ENCODE results near the gene GATAD2A. TPM values are rescaled to one million over a fixed set of nuclear protein-coding genes. Genes with fewer than 3 reads are reported as not detected.

Gene GATAD2A
- total RNA-seq, 1 donor, result 44.5 TPM

DNA sequence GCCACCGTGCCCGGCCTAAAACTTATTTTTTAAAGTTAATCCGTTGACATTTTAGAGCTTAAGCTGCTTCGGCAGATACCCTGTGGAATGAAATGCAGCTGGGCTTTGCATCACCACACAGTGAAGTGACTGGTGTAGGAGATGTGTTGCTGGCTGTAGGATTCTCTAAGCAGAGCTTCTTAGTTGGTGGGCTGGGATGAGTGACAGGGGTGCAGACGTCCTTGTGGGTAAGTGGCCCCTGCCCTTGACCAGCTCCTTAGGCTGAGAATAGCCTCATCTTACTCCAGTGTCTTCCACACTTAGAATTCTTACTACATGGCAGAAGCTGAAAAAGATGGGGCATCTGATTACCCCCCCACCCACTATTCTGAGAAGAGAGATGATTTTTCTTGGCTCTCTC lies 11.6 kb downstream of the GATAD2A start:
- DNase-seq (ENCODE audit: low read depth), result no peak

DNA sequence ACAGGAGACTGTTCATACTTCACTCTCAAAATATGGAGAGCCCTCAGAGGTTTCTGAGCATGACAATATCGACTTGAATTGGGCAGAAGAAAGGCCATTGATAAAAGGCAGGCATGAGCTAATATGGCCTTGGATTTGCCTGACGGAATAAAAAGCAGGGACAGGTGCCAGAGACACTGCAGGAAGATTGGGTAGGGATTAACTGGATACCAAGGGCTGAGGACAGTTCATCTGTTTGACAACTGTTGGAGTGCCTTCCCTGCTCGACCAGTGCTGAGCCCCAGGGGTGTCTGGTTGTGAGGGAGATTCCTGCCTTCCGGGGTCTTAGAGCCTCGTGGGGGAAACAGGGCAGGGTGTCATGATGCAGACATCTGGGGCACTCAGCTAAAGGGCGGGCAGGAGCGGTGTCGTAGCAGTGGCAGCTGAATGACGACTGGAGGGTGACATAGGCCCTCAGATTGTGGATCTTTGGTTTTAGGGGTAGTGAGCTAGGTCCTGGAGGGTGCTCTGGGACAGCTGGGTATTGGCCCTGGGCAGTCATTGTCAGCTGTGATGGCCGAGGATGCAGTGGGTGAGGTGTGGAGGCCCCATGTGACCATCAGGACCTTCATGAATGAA lies 12.3 kb downstream of the GATAD2A start:
- no peak for DNase-seq (ENCODE audit: low read depth)
- no peak overlapping the region for H3K4me3 ChIP-seq (ENCODE audit: low read depth, low read length)
- TF ChIP-seq, protein P1, sequence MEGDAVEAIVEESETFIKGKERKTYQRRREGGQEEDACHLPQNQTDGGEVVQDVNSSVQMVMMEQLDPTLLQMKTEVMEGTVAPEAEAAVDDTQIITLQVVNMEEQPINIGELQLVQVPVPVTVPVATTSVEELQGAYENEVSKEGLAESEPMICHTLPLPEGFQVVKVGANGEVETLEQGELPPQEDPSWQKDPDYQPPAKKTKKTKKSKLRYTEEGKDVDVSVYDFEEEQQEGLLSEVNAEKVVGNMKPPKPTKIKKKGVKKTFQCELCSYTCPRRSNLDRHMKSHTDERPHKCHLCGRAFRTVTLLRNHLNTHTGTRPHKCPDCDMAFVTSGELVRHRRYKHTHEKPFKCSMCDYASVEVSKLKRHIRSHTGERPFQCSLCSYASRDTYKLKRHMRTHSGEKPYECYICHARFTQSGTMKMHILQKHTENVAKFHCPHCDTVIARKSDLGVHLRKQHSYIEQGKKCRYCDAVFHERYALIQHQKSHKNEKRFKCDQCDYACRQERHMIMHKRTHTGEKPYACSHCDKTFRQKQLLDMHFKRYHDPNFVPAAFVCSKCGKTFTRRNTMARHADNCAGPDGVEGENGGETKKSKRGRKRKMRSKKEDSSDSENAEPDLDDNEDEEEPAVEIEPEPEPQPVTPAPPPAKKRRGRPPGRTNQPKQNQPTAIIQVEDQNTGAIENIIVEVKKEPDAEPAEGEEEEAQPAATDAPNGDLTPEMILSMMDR (IDR thresholded peaks at IDR 0.05; ENCODE audit: insufficient read depth, low read depth, low read length), result no peak

More for the DNA sequence above, 11.6 kb downstream of the GATAD2A start:
- no peak overlapping the region for H3K4me3 ChIP-seq (ENCODE audit: low read depth, low read length)
- TF ChIP-seq, protein P1 (IDR thresholded peaks at IDR 0.05; ENCODE audit: insufficient read depth, low read depth, low read length), result no peak

DNA sequence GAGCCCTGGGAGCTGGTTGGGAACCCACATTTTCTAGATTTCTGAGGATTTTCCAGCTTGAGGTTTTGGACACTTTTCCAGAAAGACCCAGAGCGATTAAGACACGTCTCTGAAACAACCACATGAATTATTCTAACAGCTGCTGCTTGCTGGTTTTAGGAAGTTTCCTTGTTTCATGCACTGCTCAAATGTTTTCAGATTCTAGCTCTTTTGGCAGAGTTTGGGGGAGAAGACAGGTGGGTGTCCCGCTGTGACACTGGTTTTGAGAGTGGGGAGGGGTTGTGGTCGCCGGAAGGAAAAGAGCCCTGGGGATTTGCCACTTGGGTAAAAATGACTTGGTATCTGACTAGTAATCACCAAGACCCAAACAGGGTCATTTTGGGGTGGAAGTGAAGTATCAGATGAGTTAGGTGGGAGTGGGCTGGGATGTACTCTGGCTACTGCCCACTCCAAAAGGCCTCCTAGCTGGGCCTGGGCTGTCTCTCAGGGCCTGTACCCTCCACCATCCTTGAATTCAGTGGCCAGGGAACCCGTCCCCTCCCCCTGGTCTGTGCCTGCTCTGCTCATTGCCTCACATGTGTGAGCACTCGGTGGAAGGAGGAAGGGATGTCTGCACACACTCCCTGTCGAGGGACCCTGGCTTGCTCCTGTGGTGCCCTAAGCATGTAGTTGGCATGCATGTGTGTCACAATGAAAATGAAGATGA lies 13.2 kb downstream of the GATAD2A start:
- no peak for DNase-seq (ENCODE audit: low read depth)
- TF ChIP-seq, protein P1 (IDR thresholded peaks at IDR 0.05; ENCODE audit: insufficient read depth, low read depth, low read length), result no peak
- H3K4me3 ChIP-seq (ENCODE audit: low read depth, low read length), result no peak overlapping the region

DNA sequence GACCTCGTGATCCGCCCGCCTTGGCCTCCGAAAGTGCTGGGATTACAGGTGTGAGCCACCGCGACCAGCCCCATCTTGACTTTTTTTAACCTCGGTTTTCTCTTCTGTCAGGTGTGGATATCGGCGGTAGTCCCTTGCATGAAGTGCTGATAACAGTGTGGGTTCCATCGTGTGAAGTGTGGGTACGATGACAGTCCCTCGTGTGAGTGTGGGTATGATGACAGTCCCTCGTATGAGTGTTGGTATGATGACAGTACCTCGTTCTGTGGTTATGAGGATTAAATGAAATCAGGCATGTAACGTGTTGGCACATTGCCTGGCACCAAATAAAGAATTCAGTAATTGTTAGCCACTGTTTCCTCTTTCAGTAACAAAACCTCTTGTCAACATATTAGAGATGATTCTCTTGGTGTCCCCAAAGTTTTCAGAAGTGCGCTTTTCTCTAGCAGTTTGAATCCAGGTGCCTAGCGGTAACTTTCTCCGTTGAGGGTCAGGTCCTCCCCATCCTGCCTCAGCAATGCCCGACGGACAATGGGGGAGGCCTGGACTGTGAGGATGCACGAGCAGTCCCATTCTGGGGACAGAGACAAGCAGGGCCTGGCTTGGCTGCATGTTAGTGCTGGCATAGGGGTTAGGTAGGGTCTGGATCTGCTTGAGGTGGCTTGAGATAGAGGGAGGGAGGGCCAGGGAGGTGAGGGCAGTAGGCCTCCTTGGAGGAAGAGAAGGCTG lies 15.3 kb downstream of the GATAD2A start:
- H3K4me3 ChIP-seq (ENCODE audit: low read depth, low read length), result no peak overlapping the region
- no peak for DNase-seq (ENCODE audit: low read depth)
- TF ChIP-seq, protein P1 (IDR thresholded peaks at IDR 0.05; ENCODE audit: insufficient read depth, low read depth, low read length), result no peak

DNA sequence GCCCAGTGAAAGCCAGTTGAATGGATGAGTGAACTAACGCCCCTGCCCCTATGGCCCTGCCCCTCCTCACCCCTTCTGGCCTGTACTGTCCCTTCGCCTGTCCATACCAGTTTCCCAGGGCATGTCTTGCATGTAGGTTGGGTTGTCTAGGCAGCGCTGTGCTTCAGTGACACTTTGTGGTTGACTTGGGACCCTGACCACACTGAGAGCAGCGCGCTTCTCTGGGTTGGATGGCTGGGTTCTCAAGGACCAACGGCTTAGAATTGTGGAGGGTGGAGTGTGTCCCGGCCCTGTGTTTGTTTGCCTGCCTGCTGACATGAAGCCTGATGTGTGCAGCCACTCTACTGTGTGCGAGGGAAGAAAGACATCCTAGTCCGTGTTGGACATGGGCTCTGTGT lies 15.8 kb downstream of the GATAD2A start:
- TF ChIP-seq, protein P1 (IDR thresholded peaks at IDR 0.05; ENCODE audit: insufficient read depth, low read depth, low read length), result no peak
- DNase-seq (ENCODE audit: low read depth), result no peak

DNA sequence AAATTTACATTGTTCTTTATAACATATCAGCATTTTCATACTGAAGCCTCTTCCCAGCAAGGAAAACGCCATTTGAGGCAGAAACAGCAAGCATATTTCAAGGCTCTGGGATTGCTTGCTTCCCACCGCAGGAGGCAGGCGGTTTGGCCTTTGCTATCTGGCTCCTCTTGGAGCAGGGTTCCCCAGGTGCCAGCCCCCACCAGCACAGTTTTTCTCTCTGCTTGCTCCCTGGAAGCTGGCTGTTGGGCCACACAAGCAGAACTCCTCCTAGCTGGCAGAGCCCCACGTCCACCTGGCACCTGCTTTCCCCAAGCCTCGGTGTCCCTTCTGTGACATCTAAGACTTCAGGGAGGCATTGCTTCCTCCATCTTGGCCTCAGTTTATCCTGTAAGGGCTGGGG lies 16.7 kb downstream of the GATAD2A start:
- no peak overlapping the region for H3K4me3 ChIP-seq (ENCODE audit: low read depth, low read length)
- TF ChIP-seq, protein P1 (IDR thresholded peaks at IDR 0.05; ENCODE audit: insufficient read depth, low read depth, low read length), result no peak

More for the DNA sequence above, 15.8 kb downstream of the GATAD2A start:
- no peak overlapping the region for H3K4me3 ChIP-seq (ENCODE audit: low read depth, low read length)

More for the DNA sequence above, 16.7 kb downstream of the GATAD2A start:
- DNase-seq (ENCODE audit: low read depth), result no peak

All from fibroblast of villous mesenchyme (primary cell).